RWPE1 (cell line): Measurements from ENCODE around the gene LRRC45.

Experiments
- CTCF ChIA-PET: fragments of 350-600 bp; sonication (Branson Sonifier 250); formaldehyde crosslinking; extraction: SDS; loops from one replicate; lab custom pipeline; 2021; lab: Yijun Ruan, JAX
- POLR2A ChIA-PET: fragments of 400-600 bp; formaldehyde crosslinking; extraction: SDS; loops from one replicate; lab custom pipeline; 2020; ENCODE audit warnings: antibody characterized with exemption; ENCODE audit not compliant: low non-redundant PET; lab: Yijun Ruan, JAX
- DNase-seq: peaks from one replicate; pipeline ENCODE4 v3.0.0; 2012; ENCODE audit warnings: low spot score
- H3K27ac ChIP-seq: fragments of 450-650 bp; 2 replicates; pipeline ENCODE4 v1.5.1; 2017
- CTCF ChIP-seq: fragments of 450-650 bp; conservative IDR thresholded peaks from 2 replicates; pipeline ENCODE4 v1.5.1; 2017; ENCODE audit warnings: low read depth, mild to moderate bottlenecking

LRRC45 gene

GRCh38 chr17:82047379-82047778, 24.3 kb downstream of the LRRC45 start:
- DNase-seq = no peak
- peak overlapping the region; percentile 79 for H3K27ac ChIP-seq
- POLR2A ChIA-PET = no interaction called here
- CTCF ChIA-PET = no interaction called here
- no peak for TF ChIP-seq CTCF

DNA sequence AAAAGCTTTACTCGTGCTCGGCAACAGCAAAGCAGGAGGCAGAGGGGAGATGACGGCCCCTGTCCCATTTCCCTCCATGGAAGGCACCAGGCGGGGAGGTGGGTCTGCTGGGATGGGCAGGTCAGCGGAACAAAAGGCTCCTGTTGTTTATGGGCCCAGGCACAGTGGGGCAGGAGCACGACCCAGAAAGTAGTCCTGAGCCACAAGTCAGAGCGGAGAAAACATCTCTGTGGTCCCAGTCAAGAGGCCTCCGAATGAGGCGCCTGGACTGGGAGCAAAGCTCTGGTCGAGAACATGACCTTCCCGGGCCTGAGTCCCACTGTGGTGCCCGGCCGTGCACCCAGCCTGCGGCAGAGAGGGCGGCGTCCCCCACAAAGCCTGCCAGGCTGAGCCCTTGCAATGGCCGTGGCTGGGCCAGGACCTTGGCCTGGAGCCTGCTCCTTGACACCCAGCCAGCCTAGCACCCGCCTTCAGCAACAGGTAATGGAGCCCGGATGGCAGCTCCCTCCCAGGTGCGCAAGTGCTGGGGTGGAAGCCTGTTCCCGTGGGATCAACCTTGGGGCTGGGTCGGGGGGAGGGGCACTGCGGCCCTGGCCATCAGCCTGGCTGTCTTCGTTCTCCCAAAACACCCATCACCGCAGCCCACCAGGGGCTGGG, 24.9 kb downstream of the LRRC45 start:
- DNase-seq = no peak
- peak overlapping the region; percentile 79 for H3K27ac ChIP-seq
- no peak for TF ChIP-seq CTCF
- POLR2A ChIA-PET = no interaction called here
- CTCF ChIA-PET = interaction anchor here (0.6 kb wide), 1 partner anchor 33 kb away, joined by 3 read pairs; no protein-coding TSS in a partner anchor

DNA sequence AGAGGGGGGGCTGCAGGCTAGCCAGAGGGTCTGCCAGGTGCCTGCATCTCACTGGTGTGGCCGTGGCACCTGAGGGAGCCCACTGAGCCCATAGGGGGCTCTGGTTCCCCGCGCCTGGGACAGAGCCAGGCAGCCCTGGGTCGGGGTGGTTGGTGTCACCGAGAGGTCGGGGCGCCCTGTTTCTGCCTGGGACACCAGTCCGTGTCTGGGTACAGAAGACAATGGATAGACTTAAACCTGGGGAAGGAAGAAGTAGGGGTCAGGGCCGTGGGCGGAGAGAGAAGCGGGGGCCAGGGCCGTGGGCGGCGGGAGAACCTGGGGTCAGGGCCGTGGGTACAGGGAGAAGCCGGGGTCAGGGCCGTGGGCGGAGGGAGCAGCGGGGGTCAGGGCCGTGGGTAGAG, 25.5 kb downstream of the LRRC45 start:
- H3K27ac ChIP-seq = peak overlapping the region; percentile 79
- no peak for DNase-seq
- ChIA-PET CTCF (no interaction called here), POLR2A (no interaction called here)
- TF ChIP-seq CTCF = no peak

DNA sequence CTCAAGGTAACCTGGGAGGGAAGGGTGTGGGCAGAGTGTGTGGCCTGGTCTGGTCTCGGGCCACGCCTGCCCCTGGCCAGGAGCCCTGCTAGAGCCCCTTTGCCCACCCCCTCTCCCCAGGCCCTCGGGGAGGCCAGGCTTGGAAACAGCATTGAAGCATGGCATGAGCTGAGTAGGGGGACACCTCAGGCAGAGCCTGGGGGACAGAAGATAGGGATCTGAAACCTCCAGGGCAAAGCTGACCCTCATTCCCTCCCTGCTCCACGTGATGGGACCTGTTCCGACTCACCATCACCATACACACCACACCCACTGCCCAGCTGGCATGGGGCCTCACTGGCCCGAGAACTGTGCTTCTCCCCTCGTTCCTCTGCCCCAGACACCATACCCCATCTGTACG, 26.0 kb downstream of the LRRC45 start:
- H3K27ac ChIP-seq = peak overlapping the region; percentile 79
- no peak for TF ChIP-seq CTCF
- CTCF ChIA-PET = interaction anchor here (1.0 to 2.3 kb wide), 2 partner anchors 19 to 90 kb away, joined by 4 to 8 read pairs; no protein-coding TSS in a partner anchor
- POLR2A ChIA-PET = interaction anchor here (0.6 kb wide), 1 partner anchor 10 kb away, joined by 3 read pairs; no protein-coding TSS in a partner anchor
- no peak for DNase-seq

DNA sequence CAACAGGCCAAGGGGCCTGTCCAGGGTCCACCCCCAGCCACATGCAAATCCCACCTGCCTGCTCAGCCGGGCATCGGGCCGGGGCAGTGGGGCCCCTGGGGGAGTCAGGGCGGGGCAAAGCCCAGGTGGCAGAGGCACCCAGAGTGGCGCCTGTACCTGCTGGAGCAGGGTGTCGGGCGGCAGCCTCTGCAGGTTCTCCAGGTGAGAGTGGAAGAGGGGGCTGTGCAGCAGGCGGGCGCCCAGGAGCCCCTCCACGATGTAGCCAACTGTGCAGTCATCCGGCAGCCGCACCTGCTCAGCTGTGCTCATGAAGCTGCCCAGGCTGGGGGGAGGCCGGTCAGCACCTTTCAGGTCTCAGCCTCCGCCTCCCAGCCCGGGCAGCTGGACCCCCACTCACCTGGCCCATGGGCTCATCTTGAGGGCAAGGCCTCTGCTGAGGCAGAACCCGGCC, 26.4 kb downstream of the LRRC45 start:
- peak overlapping the region; percentile 79 for H3K27ac ChIP-seq
- ChIA-PET POLR2A (interaction anchor here (0.6 to 1.3 kb wide), 3 partner anchors 11 to 16 kb away, joined by 3 to 4 read pairs (median 3); partner anchors contain the start of genes DCXR and DUS1L), CTCF (interaction anchor here (0.6 to 2.3 kb wide), 3 partner anchors 14 to 90 kb away, joined by 3 to 8 read pairs (median 4); no protein-coding TSS in a partner anchor)
- no peak for DNase-seq
- TF ChIP-seq CTCF = no peak

DNA sequence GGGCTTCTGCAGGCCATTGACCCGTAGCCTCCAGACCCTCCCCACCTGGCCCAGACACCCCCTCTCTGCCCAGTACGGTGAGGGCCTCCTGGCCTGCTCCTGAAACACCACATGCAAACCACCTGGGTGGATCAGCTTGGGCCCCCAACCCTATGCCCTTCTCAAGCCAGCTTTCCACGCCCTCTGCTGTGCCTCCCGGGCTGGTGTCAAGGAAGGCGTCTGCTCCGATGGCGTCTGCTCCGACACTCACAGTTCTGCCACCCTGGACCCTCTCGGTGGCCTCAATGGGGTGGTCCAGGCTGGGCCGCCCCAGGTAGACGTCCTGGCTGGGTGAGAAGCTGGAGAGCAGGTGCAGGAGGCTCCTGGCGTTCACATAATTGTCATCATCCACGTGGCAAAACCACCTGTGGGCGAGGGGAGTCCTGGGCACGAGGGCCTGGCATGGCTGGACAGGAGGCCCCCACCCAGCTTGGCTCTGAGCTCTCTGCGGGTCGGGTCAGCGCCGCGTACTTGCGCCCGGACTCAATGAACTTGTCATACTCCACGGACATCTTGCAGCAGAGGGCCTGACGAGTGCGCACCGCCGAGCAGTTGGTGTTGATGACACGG, 27.2 kb downstream of the LRRC45 start:
- no peak for DNase-seq
- peak overlapping the region; percentile 79 for H3K27ac ChIP-seq
- TF ChIP-seq CTCF = no peak
- ChIA-PET POLR2A (interaction anchor here (0.6 to 1.3 kb wide), 3 partner anchors 13 to 16 kb away, joined by 3 to 4 read pairs (median 3); partner anchors contain the start of genes DCXR and DUS1L), CTCF (interaction anchor here (0.6 to 2.3 kb wide), 3 partner anchors 14 to 91 kb away, joined by 3 to 8 read pairs (median 4); no protein-coding TSS in a partner anchor)
